Measurements from ENCODE around the gene HES6. TPM values are rescaled to one million over a fixed set of nuclear protein-coding genes. Genes with fewer than 3 reads are reported as not detected.

HES6 gene
- total and polyA plus RNA-seq, 2 of the 8 experiments (the other 6 are each of a cell fraction or from before 2014, with no cell fraction given): 32.6 to 36.3 TPM

- POLR2A ChIA-PET (ENCODE audit: partially characterized antibody): interaction anchor here (0.8 to 2.9 kb wide), 15 partner anchors 9 to 121 kb away, joined by 3 to 15 read pairs (median 4); partner anchors contain the start of genes HES6 and ILKAP
- peak overlapping the region; percentile 80 to 100 for H3K4me2 ChIP-seq (ENCODE audit: insufficient read depth in 1 of 2, low read depth in 2 of 2, low read length in 2 of 2)
- TF ChIP-seq RAD21 (IDR thresholded peaks at IDR 0.05 in 1 of 2, conservative IDR thresholded peaks at IDR 0.05 in 1 of 2; ENCODE audit: low read depth in 2 of 2, low read length in 2 of 2) (no peak), POLR2AphosphoS5 (IDR thresholded peaks at IDR 0.05; ENCODE audit: low read depth, low read length) (no peak), USF2 (IDR thresholded peaks at IDR 0.05; ENCODE audit: low read length) (no peak), BACH1 (IDR thresholded peaks at IDR 0.05; ENCODE audit: low read length) (no peak), RFX5 (IDR thresholded peaks at IDR 0.05; ENCODE audit: borderline replicate concordance, low read depth, low read length) (no peak), SAP30 (IDR thresholded peaks at IDR 0.05; ENCODE audit: insufficient read depth, insufficient replicate concordance, low read length) (no peak), SRF (IDR thresholded peaks at IDR 0.05; ENCODE audit: low read depth, low read length) (no peak), HDAC6 (IDR thresholded peaks at IDR 0.05; ENCODE audit: low read depth, low read length) (no peak), CHD1 (IDR thresholded peaks at IDR 0.05; ENCODE audit: low read depth, low read length) (peak; percentile 90)
Observed at GRCh38 chr2:238288650-238289573, 49.1 kb upstream of the HES6 start.

More at GRCh38 chr2:238288650-238289573, 49.1 kb upstream of the HES6 start:
- Histone ChIP-seq H2BK20ac (ENCODE audit: low read length) (no peak overlapping the region), H2AK5ac (ENCODE audit: low read depth, low read length) (no peak overlapping the region), H4K20me1 (replicated peaks in 1 of 2; ENCODE audit: control insufficient read depth in 1 of 2, insufficient read depth in 2 of 2, low read length in 2 of 2) (peaks cover 1 to 5% of the 10 kb centered on the region in 2 experiments), H4K91ac (replicated peaks; ENCODE audit: insufficient read length, low read length) (no peak overlapping the region), H3K27ac (ENCODE audit: low read depth, low read length) (no peak overlapping the region), H2BK120ac (replicated peaks; ENCODE audit: low read depth, low read length) (no peak overlapping the region), H3K4ac (replicated peaks; ENCODE audit: insufficient read length, low read depth, low read length) (no peak overlapping the region), H2BK5ac (ENCODE audit: low read depth, low read length) (no peak overlapping the region), H4K5ac (ENCODE audit: insufficient read length, low read depth, low read length) (no peak overlapping the region), H3K36me3 (ENCODE audit: control insufficient read depth in 2 of 4, insufficient read depth in 4 of 4, low read length in 3 of 4) (no peaks in the 10 kb centered on the region), H2BK15ac (ENCODE audit: low read length) (no peak overlapping the region), H3K27me3 (replicated peaks in 1 of 4; ENCODE audit: control insufficient read depth in 3 of 4, extremely low read depth in 1 of 4, insufficient read depth in 3 of 4, low read length in 3 of 4) (peaks cover 0 to 10% (median 2%) of the 10 kb centered on the region in 4 experiments; a peak in 2 of 7 replicates), H3K9ac (replicated peaks in 1 of 4; ENCODE audit: extremely low read depth in 1 of 4, low read depth in 3 of 4, low read length in 3 of 4) (peak overlapping the region in 3 of 4 experiments; percentile 70 to 86 (median 82); a peak in 5 of 7 replicates), H3K79me1 (ENCODE audit: low read depth, low read length) (no peaks in the 10 kb centered on the region; the same call in 1 of the 2 replicates), H3K23me2 (ENCODE audit: low read depth, low read length) (peaks cover 12% of the 10 kb centered on the region), H3K4me1 (replicated peaks in 1 of 4; ENCODE audit: control insufficient read depth in 3 of 4, insufficient read depth in 4 of 4, low read length in 3 of 4) (peaks cover 7 to 25% (median 18%) of the 10 kb centered on the region in 4 experiments), H2AFZ (ENCODE audit: low read length) (peak overlapping the region; percentile 63; the same call in 1 of the 2 replicates), H3K9me3 (ENCODE audit: insufficient read depth in 2 of 2, low read depth in 1 of 2, low read length in 1 of 2) (no peaks in the 10 kb centered on the region), H3K14ac (ENCODE audit: insufficient read length) (no peak overlapping the region), H3K79me2 (ENCODE audit: control insufficient read depth in 1 of 2, insufficient read depth in 2 of 2, low read length in 2 of 2) (peaks cover 0 to 2% of the 10 kb centered on the region in 2 experiments; a peak in 1 of 4 replicates), H4K8ac (ENCODE audit: extremely low read depth, insufficient read depth, low read length) (no peak overlapping the region; the same call in 1 of the 2 replicates), H3K23ac (ENCODE audit: insufficient read length) (no peak overlapping the region), H2BK12ac (ENCODE audit: low read depth, low read length) (no peak overlapping the region), H3K56ac (replicated peaks; ENCODE audit: insufficient read length, low read depth, low read length) (no peak overlapping the region), H3K18ac (ENCODE audit: extremely low read depth, low read length) (no peak overlapping the region), H3K4me3 (ENCODE audit: extremely low read depth in 1 of 4, insufficient read depth in 2 of 4, low read depth in 3 of 4, low read length in 4 of 4) (peak overlapping the region; percentile 72 to 84 (median 77))
- peak; percentile 98 for DNase-seq (ENCODE audit: low read depth in 1 of 2, low spot score in 2 of 2)
- CTCF ChIA-PET (ENCODE audit: partially characterized antibody): interaction anchor here (1.0 to 4.4 kb wide), 11 partner anchors 9 to 129 kb away, joined by 3 to 40 read pairs (median 5); no protein-coding TSS in a partner anchor
- FAIRE-seq: no peak
- WGBS, 2 experiments (ENCODE audit: extremely low coverage in 1 of 2, insufficient coverage in 1 of 2, insufficient read length in 1 of 2, insufficient replicate concordance in 2 of 2, low coverage in 1 of 2, low lambda C conversion rate in 2 of 2, missing lambda C conversion rate in 1 of 2): 4% methylated on average over 70 of the region's 108 CpGs; no CpG with 5 or more reads in 1 of the 2 experiments
